Activated naive CD4-positive, alpha-beta T cell treated with anti-CD3 and anti-CD28 coated beads, Interleukin-2, amount 50 U/mL, for 72 hours (primary cell): ENCODE data around the gene SLC43A1. TPM values are rescaled to one million over a fixed set of nuclear protein-coding genes. Genes with fewer than 3 reads are reported as not detected.
A peak's percentile ranks its signal among the peaks of the same experiment; 100 is the strongest.

ENCODE experiments used
- ATAC-seq, 2 donors: fragments of 150-1000 bp; cut with Tn5 transposase; 2 replicates each; pipeline ENCODE4 v1.10.0; 2021; ENCODE audit warnings: mild to moderate bottlenecking in 2 of 2, moderate library complexity in 2 of 2
- DNase-seq, 2 donors: peaks; one replicate each; pipeline ENCODE4 v3.0.0; 2021 to 2022; ENCODE audit warnings: low spot score in 2 of 2
- H3K27ac Mint-ChIP-seq, 2 donors: one replicate each; pipeline ENCODE4 v1.8.0; 2022; ENCODE audit warnings: mild to moderate bottlenecking in 2 of 2, mixed read lengths in 2 of 2
- H3K36me3 Mint-ChIP-seq, 2 donors: one replicate each; pipeline ENCODE4 v1.8.0; 2022; ENCODE audit warnings: mixed read lengths in 2 of 2
- H3K9me3 Mint-ChIP-seq, 2 donors: one replicate each; pipeline ENCODE4 v1.8.0; 2022; ENCODE audit warnings: mixed read lengths in 2 of 2
- total RNA-seq, 2 donors: library from RNA; stranded (reverse); gene quantifications; one replicate each; pipeline ENCODE4 v1.2.3, GENCODE V29; 2022

The SLC43A1 gene
- total RNA-seq, 2 donors from 2014 or later = 11.4 to 26.0 TPM

- H3K36me3 Mint-ChIP-seq = no peaks in the 10 kb centered on the region
- ATAC-seq = no peak
Observed at GRCh38 chr11:57508341-57509170, 6.9 kb downstream of the SLC43A1 start.

GRCh38 chr11:57506522-57506921, 9.0 kb downstream of the SLC43A1 start:
- Mint-ChIP-seq H3K9me3 (no peaks in the 10 kb centered on the region), H3K27ac (no peak overlapping the region), H3K36me3 (no peaks in the 10 kb centered on the region)
- ATAC-seq (no peak), DNase-seq (no peak)

More at GRCh38 chr11:57508341-57509170, 6.9 kb downstream of the SLC43A1 start:
- no peak for DNase-seq
- Mint-ChIP-seq H3K27ac (no peak overlapping the region), H3K9me3 (no peaks in the 10 kb centered on the region)

GRCh38 chr11:57504511-57504910, 11.0 kb downstream of the SLC43A1 start:
- no peak for ATAC-seq
- no peak overlapping the region for H3K27ac Mint-ChIP-seq
- no peaks in the 10 kb centered on the region for H3K9me3 Mint-ChIP-seq
- H3K36me3 Mint-ChIP-seq = peaks cover 6 to 8% of the 10 kb centered on the region in 2 donors
- no peak for DNase-seq

- Mint-ChIP-seq H3K27ac (no peak overlapping the region), H3K36me3 (peaks cover 6 to 8% of the 10 kb centered on the region in 2 donors), H3K9me3 (no peaks in the 10 kb centered on the region)
- ATAC-seq (no peak), DNase-seq (no peak)
Observed at GRCh38 chr11:57502870-57503269, 12.6 kb downstream of the SLC43A1 start.

- no peak for ATAC-seq
- no peak overlapping the region for H3K27ac Mint-ChIP-seq
Observed at GRCh38 chr11:57502376-57502775, 13.1 kb downstream of the SLC43A1 start.

GRCh38 chr11:57501953-57502352, 13.5 kb downstream of the SLC43A1 start:
- no peaks in the 10 kb centered on the region for H3K9me3 Mint-ChIP-seq
- H3K36me3 Mint-ChIP-seq = peaks cover 6 to 8% of the 10 kb centered on the region in 2 donors
- ATAC-seq = no peak
- H3K27ac Mint-ChIP-seq = peak overlapping the region in 1 of 2 donors; percentile 36
- no peak for DNase-seq

More at GRCh38 chr11:57502376-57502775, 13.1 kb downstream of the SLC43A1 start:
- H3K36me3 Mint-ChIP-seq = peaks cover 6 to 8% of the 10 kb centered on the region in 2 donors
- H3K9me3 Mint-ChIP-seq = no peaks in the 10 kb centered on the region
- no peak for DNase-seq

GRCh38 chr11:57500926-57501325, 14.6 kb downstream of the SLC43A1 start:
- no peak for ATAC-seq
- no peaks in the 10 kb centered on the region for H3K9me3 Mint-ChIP-seq
- H3K27ac Mint-ChIP-seq = no peak overlapping the region
- peaks cover 6 to 8% of the 10 kb centered on the region in 2 donors for H3K36me3 Mint-ChIP-seq
- DNase-seq = no peak

GRCh38 chr11:57500515-57500914, 15.0 kb downstream of the SLC43A1 start:
- DNase-seq = no peak
- H3K36me3 Mint-ChIP-seq = peaks cover 6 to 8% of the 10 kb centered on the region in 2 donors
- no peak overlapping the region for H3K27ac Mint-ChIP-seq
- no peaks in the 10 kb centered on the region for H3K9me3 Mint-ChIP-seq
- no peak for ATAC-seq

- H3K27ac Mint-ChIP-seq = no peak overlapping the region
- DNase-seq (no peak), ATAC-seq (no peak)
- H3K9me3 Mint-ChIP-seq = no peaks in the 10 kb centered on the region
- H3K36me3 Mint-ChIP-seq = peaks cover 6 to 8% of the 10 kb centered on the region in 2 donors
Observed at GRCh38 chr11:57499983-57500461, 15.5 kb downstream of the SLC43A1 start.

- DNase-seq (peak in 1 of 2 donors; percentile 66), ATAC-seq (peak; percentile 82 to 97)
- Mint-ChIP-seq H3K9me3 (no peaks in the 10 kb centered on the region), H3K36me3 (peaks cover 6 to 8% of the 10 kb centered on the region in 2 donors), H3K27ac (no peak overlapping the region)
Observed at GRCh38 chr11:57499413-57499982, 16.0 kb downstream of the SLC43A1 start.

- no peak for ATAC-seq
- no peaks in the 10 kb centered on the region for H3K9me3 Mint-ChIP-seq
- H3K36me3 Mint-ChIP-seq = peaks cover 6 to 8% of the 10 kb centered on the region in 2 donors
- no peak for DNase-seq
- H3K27ac Mint-ChIP-seq = peak overlapping the region in 1 of 2 donors; percentile 30
Observed at GRCh38 chr11:57498540-57498939, 17.0 kb downstream of the SLC43A1 start.

GRCh38 chr11:57497303-57498247, 17.9 kb downstream of the SLC43A1 start:
- DNase-seq (no peak), ATAC-seq (no peak)
- Mint-ChIP-seq H3K27ac (peak overlapping the region; percentile 40 to 61), H3K36me3 (peaks cover 6 to 8% of the 10 kb centered on the region in 2 donors), H3K9me3 (no peaks in the 10 kb centered on the region)

- peaks cover 6 to 8% of the 10 kb centered on the region in 2 donors for H3K36me3 Mint-ChIP-seq
- DNase-seq = no peak
- ATAC-seq = no peak
- peak overlapping the region; percentile 61 to 72 for H3K27ac Mint-ChIP-seq
- H3K9me3 Mint-ChIP-seq = no peaks in the 10 kb centered on the region
Observed at GRCh38 chr11:57496109-57496820, 19.2 kb downstream of the SLC43A1 start.

- Mint-ChIP-seq H3K27ac (peak overlapping the region; percentile 87 to 94), H3K9me3 (no peaks in the 10 kb centered on the region), H3K36me3 (peaks cover 3 to 6% of the 10 kb centered on the region in 2 donors)
- DNase-seq = peak; percentile 75 to 80
- peak; percentile 81 to 87 for ATAC-seq
Observed at GRCh38 chr11:57493507-57494503, 21.7 kb downstream of the SLC43A1 start.
